Neural progenitor cell (in vitro differentiated cells): ENCODE data around the gene IFIT2.
"Not testable (repeated sequence)": the region's sequence is repeated elsewhere in the genome, so short reads cannot be mapped to it uniquely, and the experiment has no call there.

Source experiments
- CTCF ChIP-seq: fragments of 200-600 bp; sonication (generic); IDR thresholded peaks from 2 replicates; pipeline ENCODE4 v1.5.1; 2017; ENCODE audit warnings: antibody characterized with exemption, mild to moderate bottlenecking
- EZH2 ChIP-seq: fragments of 200-600 bp; sonication (generic); IDR thresholded peaks from 2 replicates; pipeline ENCODE4 v1.6.1; 2017; ENCODE audit warnings: antibody characterized with exemption, mild to moderate bottlenecking, moderate library complexity
- EZH2phosphoT487 ChIP-seq: fragments of 200-600 bp; sonication (generic); IDR thresholded peaks from 2 replicates; pipeline ENCODE4 v1.6.1; 2017; ENCODE audit warnings: antibody characterized with exemption

GRCh38 chr10:89285303-89285702, 16.5 kb upstream of the IFIT2 start:
- TF ChIP-seq CTCF, EZH2, EZH2phosphoT487: not testable (repeated sequence)
